ENCODE data around the gene NTRK3.
A peak's percentile ranks its signal among the peaks of the same experiment; 100 is the strongest.

The NTRK3 gene

DNA sequence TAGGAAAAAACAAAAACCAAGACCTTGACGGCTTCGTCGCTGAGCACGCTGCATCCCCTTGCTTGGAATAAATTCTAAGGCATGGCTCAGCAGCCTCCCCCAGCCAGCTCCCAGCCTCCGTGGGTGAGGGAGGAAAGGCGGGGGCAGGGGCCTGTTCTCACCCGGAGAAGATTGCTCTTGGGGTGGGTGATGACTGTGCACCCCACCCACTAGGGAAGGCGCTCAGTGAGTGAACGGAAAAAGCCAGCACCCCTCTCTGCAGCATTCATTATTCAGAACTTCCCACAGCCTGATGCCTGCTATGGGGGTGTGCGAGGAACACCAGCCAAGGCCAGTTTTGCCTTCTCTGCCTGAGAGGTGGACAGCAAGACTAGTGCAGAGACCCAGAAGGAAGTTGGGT is 19.3 kb upstream of the NTRK3 start:
- no peak for DNase-seq (ENCODE audit: low read depth, low spot score)
- in situ Hi-C loops (cut with HindIII; ENCODE audit: low sequenced_read_pairs) = no loop called here
- TF ChIP-seq, protein P1, sequence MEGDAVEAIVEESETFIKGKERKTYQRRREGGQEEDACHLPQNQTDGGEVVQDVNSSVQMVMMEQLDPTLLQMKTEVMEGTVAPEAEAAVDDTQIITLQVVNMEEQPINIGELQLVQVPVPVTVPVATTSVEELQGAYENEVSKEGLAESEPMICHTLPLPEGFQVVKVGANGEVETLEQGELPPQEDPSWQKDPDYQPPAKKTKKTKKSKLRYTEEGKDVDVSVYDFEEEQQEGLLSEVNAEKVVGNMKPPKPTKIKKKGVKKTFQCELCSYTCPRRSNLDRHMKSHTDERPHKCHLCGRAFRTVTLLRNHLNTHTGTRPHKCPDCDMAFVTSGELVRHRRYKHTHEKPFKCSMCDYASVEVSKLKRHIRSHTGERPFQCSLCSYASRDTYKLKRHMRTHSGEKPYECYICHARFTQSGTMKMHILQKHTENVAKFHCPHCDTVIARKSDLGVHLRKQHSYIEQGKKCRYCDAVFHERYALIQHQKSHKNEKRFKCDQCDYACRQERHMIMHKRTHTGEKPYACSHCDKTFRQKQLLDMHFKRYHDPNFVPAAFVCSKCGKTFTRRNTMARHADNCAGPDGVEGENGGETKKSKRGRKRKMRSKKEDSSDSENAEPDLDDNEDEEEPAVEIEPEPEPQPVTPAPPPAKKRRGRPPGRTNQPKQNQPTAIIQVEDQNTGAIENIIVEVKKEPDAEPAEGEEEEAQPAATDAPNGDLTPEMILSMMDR (IDR thresholded peaks at IDR 0.05; ENCODE audit: low read depth, low read length) = no peak
- no peak overlapping the region for H3K4me3 ChIP-seq (ENCODE audit: low read depth, low read length)

DNA sequence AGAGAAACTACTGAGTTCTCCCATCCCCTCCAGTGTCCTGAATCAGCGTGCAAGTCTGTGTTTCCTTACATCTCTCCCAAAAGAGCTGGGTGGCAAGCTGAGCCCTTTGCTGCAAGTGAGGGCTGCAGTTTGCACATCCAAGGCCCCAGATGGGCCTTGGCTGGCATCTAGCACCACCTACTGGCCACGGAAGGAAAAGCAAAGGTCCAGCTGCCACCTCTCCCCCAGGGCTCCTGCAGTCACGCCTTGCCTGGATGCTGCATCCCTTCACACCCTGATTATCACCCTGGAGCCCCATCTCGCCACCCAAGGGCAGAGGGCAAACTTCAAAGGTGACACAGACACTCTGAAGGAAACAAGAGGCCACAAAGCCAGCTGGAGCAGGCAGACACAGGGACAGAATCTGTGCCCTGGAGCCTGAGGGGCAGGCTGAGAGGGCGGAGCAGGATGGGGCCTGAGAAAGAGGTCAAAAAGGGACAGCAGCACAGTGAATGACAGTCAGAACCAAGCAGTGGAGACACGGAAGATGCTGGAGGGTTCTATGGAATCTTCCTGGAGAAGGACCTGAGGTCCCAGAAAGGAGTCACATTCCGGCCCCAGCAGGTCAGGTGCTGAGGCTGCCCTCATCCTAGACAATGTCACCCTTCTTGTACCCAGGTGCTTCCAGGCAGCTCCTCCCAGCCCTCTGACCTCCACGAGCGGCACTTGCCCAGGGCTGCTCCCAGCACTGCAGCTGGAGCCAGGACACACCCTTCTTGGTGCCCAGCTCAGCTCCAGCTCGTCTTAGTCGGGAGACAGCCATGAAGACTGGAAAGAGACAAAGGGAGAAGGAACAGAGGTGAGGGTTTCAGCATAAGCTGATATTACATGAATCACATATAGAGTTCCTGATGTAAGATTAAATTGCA is 18.3 kb upstream of the NTRK3 start:
- in situ Hi-C loops (cut with HindIII; ENCODE audit: low sequenced_read_pairs) = no loop called here
- no peak overlapping the region for H3K4me3 ChIP-seq (ENCODE audit: low read depth, low read length)
- TF ChIP-seq, protein P1 (IDR thresholded peaks at IDR 0.05; ENCODE audit: low read depth, low read length) = peak; percentile 92
- peak; percentile 55 for DNase-seq (ENCODE audit: low read depth, low spot score)

DNA sequence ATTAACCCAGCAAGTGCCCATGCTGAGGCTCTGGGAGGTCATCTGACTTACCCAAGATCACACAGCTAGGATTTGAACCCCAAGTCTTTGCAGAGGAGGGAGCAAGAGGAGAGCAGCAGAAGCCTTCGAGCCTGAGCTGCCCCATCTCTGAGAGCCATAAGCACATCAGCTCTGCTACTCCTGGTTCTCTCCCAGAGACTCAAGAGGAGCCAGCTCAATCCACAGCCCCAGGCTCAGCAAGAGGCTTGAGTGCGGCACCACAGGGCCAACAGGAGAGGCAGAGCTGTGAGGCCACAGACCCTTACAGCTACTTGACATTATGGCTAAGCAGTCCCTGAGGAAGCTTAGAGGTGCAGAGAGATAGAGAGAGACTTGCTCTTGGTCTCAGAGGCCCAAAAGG is 15.9 kb upstream of the NTRK3 start:
- H3K4me3 ChIP-seq (ENCODE audit: low read depth, low read length) = no peak overlapping the region
- DNase-seq (ENCODE audit: low read depth, low spot score) = no peak
- in situ Hi-C loops (cut with HindIII; ENCODE audit: low sequenced_read_pairs) = no loop called here
- TF ChIP-seq, protein P1 (IDR thresholded peaks at IDR 0.05; ENCODE audit: low read depth, low read length) = no peak

DNA sequence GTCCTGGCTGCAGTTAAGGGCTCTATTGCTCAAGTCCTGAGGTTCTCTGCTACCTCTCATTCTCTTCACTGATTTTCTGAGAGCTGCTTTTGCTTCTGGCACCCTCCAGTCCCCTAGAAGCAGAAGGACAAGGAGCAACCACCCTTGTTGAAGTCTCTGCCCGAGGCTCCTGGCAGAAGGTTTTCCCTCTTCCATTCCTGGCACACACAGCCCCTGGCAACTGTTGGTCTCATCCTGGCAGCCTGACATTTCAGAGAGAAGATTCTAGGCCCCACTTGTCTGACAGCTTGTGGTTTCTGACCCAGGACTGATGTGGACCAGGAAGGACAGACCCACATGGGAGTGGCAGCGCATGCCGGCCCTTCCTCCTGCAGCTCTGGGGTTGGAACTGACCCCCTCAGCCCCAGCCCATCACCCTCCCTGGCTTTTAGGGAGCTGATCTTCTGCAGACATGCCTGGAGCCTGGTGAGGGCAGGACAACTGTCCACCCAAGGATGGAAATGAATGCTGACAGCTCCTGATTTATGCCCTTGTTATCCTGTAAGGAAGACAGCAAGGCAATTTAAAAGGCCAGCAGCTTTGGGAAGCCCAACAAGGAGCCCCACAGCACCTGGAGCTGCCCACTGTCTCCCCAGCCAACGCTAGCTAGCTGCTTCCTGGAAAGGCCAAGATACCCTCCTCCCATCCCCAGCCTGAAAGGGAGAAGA is 13.0 kb upstream of the NTRK3 start:
- TF ChIP-seq, protein P1 (IDR thresholded peaks at IDR 0.05; ENCODE audit: low read depth, low read length) = no peak
- in situ Hi-C loops (cut with HindIII; ENCODE audit: low sequenced_read_pairs) = no loop called here
- DNase-seq (ENCODE audit: low read depth, low spot score) = no peak
- H3K4me3 ChIP-seq (ENCODE audit: low read depth, low read length) = no peak overlapping the region

DNA sequence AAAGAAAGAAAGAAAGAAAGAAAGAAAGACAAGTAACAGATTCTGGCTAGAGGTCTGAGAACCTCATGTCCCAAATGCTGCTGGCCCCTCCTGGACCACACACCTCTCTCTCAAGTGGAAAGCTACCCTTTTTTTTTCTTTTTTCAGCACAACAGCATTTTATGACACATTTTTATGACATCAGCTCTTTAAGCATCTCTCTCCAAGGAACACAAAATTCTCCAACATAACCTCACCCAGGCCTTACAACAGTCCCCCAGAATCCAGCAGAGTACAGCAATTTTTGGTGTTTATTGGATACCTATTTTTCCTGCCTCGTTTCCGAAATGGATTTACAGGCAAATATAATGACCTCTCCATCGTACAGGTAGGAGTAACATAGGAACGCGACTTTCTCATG is 11.2 kb upstream of the NTRK3 start:
- TF ChIP-seq, protein P1 (IDR thresholded peaks at IDR 0.05; ENCODE audit: low read depth, low read length) = no peak
- no peak for DNase-seq (ENCODE audit: low read depth, low spot score)
- no peak overlapping the region for H3K4me3 ChIP-seq (ENCODE audit: low read depth, low read length)
- in situ Hi-C loops (cut with HindIII; ENCODE audit: low sequenced_read_pairs) = no loop called here

DNA sequence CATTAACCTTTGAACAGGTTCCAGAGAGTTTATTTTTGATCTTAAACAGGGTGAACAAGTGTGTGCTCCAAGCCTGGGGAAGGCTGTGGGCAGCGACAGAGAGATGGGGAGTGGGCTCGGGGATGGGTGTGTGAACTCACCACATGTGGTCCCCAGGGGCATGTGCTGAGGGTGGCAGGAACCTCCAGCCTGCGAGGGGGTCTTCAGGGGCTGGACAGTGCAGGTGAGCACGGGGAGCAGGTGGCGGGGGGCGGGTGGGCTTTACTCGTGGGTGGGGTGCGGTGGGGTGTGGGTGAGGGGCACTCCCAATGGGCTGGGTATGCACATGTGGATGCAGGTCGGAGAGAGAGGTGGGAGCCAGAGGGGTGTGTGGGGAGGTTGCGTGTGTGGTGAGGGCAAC is 9.6 kb upstream of the NTRK3 start:
- in situ Hi-C loops (cut with HindIII; ENCODE audit: low sequenced_read_pairs) = no loop called here
- DNase-seq (ENCODE audit: low read depth, low spot score) = no peak
- H3K4me3 ChIP-seq (ENCODE audit: low read depth, low read length) = no peak overlapping the region
- TF ChIP-seq, protein P1 (IDR thresholded peaks at IDR 0.05; ENCODE audit: low read depth, low read length) = no peak

All from astrocyte of the spinal cord (primary cell).